ENCODE data around the gene PRRG4.
"Not testable (repeated sequence)": the region's sequence is repeated elsewhere in the genome, so short reads cannot be mapped to it uniquely, and the experiment has no call there.

Gene PRRG4

DNA sequence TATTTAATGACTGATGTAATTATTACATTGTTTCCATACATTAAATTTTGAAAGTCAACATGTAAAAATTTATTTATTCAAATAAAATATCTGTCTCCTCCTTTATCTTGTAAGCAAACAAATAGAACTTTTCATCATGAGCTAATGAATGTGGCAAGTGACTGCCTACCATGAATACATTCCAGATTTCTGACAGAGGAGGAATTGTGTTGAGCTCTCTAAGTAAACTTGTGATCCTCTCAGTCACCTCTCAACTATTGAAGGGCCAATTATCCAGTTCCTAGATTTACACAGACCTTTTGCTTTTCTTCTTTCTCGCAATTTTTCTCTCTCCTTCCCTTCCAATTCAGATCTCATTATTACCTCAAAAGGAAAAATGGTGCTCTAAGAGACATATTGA, 21.5 kb downstream of the PRRG4 start:
- TF ChIP-seq, protein P1, sequence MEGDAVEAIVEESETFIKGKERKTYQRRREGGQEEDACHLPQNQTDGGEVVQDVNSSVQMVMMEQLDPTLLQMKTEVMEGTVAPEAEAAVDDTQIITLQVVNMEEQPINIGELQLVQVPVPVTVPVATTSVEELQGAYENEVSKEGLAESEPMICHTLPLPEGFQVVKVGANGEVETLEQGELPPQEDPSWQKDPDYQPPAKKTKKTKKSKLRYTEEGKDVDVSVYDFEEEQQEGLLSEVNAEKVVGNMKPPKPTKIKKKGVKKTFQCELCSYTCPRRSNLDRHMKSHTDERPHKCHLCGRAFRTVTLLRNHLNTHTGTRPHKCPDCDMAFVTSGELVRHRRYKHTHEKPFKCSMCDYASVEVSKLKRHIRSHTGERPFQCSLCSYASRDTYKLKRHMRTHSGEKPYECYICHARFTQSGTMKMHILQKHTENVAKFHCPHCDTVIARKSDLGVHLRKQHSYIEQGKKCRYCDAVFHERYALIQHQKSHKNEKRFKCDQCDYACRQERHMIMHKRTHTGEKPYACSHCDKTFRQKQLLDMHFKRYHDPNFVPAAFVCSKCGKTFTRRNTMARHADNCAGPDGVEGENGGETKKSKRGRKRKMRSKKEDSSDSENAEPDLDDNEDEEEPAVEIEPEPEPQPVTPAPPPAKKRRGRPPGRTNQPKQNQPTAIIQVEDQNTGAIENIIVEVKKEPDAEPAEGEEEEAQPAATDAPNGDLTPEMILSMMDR (IDR thresholded peaks at IDR 0.05; ENCODE audit: low read depth, low read length): no peak
- in situ Hi-C loops (cut with HindIII; ENCODE audit: low sequenced_read_pairs): no loop called here

GRCh38 chr11:32852207-32852606, 22.5 kb downstream of the PRRG4 start:
- TF ChIP-seq, protein P1 (IDR thresholded peaks at IDR 0.05; ENCODE audit: low read depth, low read length): no peak
- peak; percentile 47 for DNase-seq (ENCODE audit: low read depth, low spot score)
- no peak overlapping the region for H3K4me3 ChIP-seq (ENCODE audit: low read depth, low read length)
- in situ Hi-C loops (cut with HindIII; ENCODE audit: low sequenced_read_pairs): no loop called here

More for the DNA sequence above, 21.5 kb downstream of the PRRG4 start:
- no peak for DNase-seq (ENCODE audit: low read depth, low spot score)
- no peak overlapping the region for H3K4me3 ChIP-seq (ENCODE audit: low read depth, low read length)

DNA sequence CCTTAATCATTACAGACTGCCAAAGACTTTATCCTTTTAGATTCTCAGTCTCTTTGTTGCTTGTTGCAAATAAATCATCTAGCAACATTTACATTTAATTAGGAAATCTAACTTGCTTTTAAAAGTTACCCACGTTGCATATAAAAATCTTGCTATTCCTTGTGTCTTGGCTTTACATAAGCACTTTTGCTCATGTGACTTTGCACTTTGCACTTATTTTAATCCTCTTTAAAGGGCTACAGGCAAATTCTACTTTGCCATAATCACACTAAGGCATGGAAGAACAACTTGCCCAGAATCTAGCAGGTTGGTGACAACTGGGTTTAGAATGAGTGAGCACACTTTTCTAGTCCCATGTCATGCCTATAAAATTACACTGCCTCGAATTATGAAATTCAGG, 25.9 kb downstream of the PRRG4 start:
- H3K4me3 ChIP-seq (ENCODE audit: low read depth, low read length): no peak overlapping the region
- in situ Hi-C loops (cut with HindIII; ENCODE audit: low sequenced_read_pairs): no loop called here
- TF ChIP-seq, protein P1 (IDR thresholded peaks at IDR 0.05; ENCODE audit: low read depth, low read length): no peak
- DNase-seq (ENCODE audit: low read depth, low spot score): no peak

GRCh38 chr11:32858731-32859130, 29.0 kb downstream of the PRRG4 start:
- in situ Hi-C loops (cut with HindIII; ENCODE audit: low sequenced_read_pairs): no loop called here
- H3K4me3 ChIP-seq (ENCODE audit: low read depth, low read length): no peak overlapping the region
- TF ChIP-seq, protein P1 (IDR thresholded peaks at IDR 0.05; ENCODE audit: low read depth, low read length): peak; percentile 3
- no peak for DNase-seq (ENCODE audit: low read depth, low spot score)

DNA sequence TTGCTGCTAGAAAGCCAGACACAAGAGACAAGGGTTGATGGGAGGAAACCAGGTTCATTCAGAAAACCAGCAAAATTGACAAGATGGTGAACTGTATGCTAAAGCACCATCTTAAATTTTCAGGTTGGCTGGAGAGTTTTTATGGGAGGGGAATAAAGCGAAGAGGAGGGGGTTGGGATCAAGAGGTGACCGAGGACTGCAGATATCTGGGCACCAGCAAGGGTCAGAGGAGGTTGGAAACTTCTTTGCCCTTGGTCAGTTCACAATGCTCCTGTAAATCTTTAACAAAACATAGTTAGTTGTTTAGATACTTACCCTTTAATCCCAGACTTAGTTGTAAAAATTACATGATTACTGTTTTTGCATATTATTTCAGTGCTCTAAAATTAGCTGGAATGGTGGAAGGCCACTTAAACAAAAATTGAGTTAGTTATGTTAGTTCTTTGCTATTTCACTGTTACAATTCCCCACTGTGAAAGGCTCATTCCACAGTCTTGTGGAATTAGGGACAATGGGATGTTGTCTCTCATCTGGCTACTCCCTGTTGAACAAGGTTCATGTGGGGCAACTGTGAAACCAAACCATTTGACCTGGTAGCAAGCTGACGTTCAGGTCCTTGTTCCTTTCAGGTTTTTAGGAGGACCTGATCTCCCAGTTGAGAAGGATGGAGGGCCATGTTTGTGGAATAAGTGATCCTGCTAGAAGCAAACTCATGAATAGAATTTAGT, 32.3 kb downstream of the PRRG4 start:
- TF ChIP-seq, protein P1 (IDR thresholded peaks at IDR 0.05; ENCODE audit: low read depth, low read length): no peak
- DNase-seq (ENCODE audit: low read depth, low spot score): no peak
- H3K4me3 ChIP-seq (ENCODE audit: low read depth, low read length): no peak overlapping the region
- in situ Hi-C loops (cut with HindIII; ENCODE audit: low sequenced_read_pairs): no loop called here

DNA sequence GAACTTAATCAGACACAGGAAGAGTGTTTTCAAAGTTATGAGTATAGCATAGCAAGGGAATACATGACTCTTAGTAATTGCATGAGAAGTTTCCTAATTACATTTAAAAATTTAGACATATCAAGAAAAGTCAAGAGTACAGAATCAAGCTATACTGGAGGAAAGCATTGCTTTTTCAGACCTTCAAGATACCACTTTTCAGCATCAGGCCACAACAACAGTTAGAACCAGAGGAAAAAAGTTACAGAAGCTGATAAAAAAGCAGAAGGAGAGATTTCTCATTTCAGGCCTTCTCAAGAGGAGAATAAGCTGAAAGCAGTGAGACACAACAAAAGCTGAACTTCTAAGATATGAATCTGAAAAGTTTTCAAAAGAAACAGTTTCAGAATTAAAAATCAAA, 34.8 kb downstream of the PRRG4 start:
- no peak overlapping the region for H3K4me3 ChIP-seq (ENCODE audit: low read depth, low read length)
- TF ChIP-seq, protein P1 (IDR thresholded peaks at IDR 0.05; ENCODE audit: low read depth, low read length): no peak
- in situ Hi-C loops (cut with HindIII; ENCODE audit: low sequenced_read_pairs): no loop called here
- no peak for DNase-seq (ENCODE audit: low read depth, low spot score)

DNA sequence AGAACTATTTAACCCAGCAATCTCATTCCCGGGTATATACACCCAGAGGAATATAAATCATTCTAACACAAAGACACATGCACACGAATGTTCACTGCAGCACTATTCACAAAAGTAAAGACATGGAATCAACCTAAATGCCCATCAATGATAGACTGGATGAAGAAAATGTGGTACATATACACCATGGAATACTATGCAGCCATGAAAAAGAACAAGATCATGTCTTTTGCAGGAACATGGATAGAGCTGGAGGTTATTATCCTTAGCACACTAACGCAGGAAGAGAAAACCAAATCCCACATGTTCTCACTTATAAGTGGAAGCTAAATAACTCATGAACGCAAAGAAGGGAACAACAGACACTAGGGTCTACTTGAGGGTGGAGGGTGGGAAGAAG, 39.0 kb downstream of the PRRG4 start:
- DNase-seq (ENCODE audit: low read depth, low spot score); H3K4me3 ChIP-seq (ENCODE audit: low read depth, low read length); in situ Hi-C loops (cut with HindIII; ENCODE audit: low sequenced_read_pairs): not testable (repeated sequence)
